ENCODE measurements around the gene GRIP1.

The GRIP1 gene

DNA sequence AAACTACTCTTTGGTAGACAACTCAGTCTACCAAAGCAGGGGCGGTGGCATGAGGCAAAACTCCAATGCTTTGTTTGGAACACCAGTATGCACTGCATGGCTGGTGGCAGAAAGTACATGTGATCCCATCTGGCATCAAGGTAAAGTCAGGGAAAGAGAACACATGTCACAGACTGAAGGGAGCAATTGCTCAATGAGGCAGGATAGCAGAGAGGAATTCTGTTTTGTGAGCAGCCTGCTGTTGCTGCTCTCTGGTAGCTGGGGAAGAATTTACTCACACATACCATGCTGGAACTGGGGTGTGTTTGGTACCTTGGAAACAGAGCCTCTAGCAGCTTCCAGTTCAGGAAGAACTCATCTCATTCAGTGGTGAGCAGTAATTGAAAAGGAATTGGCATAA is 291.8 kb downstream of the GRIP1 start:
- DNase-seq: no peak

DNA sequence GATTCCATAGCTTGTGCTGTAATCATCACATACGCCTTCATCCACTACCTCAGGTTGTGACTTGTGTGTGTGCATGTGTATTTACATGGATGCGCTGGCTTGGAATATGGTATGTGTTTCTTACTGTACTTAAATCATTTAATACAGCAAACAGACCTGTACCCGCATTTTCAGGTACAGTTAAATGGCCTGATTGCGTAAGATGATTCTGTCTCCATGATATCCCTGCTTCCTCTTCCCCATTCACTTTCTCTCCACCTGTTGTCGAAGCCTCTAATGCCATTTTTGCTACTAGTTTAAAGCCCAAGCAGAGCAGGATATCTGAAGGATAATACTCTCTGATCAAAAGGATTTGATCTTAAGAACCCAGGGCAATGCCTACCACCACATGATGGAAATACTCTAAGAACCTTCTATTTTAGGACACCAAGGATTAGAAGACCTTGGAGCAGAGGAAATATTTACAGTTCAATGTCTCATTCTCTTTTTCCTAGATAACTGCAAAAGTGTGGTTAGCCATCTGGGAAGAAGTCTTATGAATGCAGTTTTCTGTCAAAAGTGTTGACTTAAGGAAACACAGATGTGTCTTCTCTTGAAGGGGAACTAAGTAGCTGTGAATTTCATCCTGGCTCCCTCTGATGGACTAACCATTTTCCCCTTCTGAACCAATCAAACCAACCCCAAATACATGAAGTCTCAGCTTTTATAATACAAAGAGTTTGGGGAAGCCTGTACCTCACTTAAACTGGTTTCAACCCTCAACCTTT is 297.9 kb downstream of the GRIP1 start:
- DNase-seq: peak in 1 of 2 donors; percentile 10

DNA sequence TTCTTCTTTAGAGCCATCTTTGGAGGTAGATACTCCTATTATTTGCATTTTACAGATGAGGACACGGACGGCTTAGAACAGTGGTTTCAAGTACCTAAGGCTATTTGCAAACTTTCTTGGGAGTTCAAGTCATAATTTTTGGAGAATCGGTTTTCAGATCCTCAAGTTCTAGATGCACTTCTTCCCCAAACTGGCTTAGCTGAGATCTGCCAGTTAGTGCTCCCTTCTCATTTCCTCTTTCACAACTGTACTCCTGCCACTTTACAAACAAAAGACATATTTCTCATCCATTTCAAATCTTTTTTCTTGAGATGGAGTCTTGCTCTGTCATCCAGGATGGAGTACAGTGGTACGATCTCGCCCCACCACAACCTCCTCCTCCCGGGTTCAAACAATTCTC is 299.3 kb downstream of the GRIP1 start:
- DNase-seq: peak; percentile 51 to 52

DNA sequence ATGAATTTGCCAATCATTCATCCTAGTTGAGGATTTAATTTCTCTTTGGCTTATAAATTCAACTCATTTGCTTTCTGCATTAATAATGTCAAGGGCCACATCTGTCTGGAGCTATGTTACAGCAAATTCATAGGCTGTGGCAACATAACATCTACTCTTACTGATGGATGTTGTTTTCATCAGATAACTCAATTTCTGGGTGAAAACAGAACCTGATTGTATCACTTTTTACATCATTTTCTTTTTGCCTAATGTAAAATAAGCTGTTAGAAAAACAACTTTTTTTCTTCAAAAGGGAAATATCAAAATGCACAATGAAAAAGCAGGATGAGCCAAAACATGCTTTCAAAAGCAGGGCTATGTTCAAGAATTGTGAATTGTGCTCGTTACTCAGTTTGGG is 303.3 kb downstream of the GRIP1 start:
- no peak for DNase-seq

DNA sequence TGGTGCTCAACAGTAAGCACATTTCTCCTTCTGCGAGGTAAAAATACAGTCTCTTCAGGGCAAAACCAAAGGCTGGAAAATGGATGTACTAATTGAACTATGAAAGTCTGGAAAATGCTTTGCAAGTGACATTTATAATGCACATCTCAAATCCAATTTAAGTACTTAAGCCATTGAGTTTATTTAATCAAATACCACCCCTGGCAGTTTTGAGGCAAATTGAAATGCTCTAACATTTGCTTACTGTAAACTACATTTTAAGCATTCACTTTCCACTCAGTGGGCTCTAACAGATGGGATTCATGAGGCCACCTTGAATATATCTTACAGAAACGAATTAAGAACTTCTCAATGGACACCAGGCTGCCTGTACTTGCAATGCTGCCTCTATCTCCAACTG is 306.9 kb downstream of the GRIP1 start:
- no peak for DNase-seq

DNA sequence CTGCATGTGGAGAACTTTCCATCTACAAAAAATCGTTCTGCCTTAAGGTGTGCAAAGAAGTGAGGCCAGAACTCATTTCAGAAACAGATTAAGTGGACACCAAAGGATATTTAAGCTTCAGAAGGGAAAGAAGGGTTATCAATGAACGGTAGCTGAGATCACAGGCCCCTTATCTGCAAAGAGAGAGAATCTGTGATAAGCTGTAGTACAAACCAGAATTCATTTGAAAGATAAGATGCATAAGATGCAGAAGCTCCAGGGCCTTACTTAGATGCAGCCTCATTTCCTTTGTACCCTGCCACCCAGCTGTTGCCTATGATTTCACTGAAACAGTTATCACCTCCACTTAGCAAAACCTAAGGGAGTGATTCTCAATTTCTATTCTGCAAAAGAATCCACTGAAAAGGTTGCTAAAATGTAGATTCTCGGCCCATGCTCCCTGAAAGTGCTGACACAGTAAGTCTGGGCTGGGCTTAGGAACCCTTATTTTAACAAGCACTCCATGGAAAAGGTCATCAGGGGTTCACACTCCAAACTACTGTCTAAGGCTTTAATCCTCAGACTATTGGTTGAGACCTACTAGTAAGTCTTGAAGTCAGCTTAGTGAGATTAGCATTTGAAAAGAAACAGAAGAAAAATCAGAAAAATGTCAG is 311.7 kb downstream of the GRIP1 start:
- no peak for DNase-seq

DNA sequence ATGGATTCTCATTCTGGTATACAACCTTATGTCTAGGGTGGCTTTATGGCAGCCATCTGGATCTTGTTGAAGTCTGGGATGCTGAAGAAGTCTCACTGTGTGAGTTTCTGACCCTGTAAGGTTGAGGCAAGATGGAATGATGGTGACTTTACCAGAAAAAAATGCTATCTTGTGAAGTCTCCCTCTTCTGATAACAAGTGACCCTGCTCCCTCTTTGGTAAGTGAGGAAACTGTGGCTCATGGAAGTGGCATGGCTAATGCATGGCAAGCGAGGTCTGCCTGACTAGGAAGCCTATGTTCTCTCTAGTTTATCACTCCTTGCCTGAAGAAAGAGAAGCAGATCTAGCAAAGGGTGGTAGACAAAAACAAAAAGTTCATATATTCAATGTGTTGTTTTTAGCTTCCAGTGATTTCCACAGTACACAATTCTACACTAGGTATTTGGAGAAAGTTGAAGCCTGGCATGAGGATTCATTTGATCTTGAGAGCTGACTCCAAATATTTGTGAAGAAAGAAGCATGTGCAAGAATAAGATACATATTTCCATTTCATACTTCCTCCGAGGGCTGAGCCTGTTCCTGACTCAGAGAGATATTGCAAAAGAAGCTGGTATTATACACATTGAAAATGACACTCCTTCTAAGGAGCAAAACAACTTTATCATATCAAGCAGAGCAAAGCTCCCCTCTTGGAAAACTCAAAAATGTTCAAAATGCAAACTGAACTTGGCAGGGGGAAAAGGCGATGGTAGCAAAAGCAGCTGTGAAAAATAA is 313.0 kb downstream of the GRIP1 start:
- peak; percentile 65 to 72 for DNase-seq

DNA sequence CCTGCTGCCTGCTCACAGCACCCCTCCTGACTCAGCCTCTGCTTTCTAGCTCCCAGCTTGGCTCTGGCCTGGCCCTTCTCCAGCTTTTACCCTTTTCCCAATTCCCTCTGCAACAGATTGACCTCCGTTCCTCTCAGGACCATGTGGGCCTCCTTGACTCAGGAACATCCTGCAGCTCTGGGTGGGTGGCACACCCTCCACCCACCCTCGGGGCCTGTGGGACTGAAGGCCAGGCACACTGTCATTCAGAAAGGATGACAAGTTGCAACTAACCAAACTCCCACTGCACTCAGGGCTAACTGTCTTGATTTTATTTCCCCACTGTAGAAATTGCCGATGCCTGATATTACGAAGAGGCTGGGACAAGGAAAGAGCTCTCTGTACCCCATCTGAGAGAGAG is 317.2 kb downstream of the GRIP1 start:
- DNase-seq: peak; percentile 6 to 32

DNA sequence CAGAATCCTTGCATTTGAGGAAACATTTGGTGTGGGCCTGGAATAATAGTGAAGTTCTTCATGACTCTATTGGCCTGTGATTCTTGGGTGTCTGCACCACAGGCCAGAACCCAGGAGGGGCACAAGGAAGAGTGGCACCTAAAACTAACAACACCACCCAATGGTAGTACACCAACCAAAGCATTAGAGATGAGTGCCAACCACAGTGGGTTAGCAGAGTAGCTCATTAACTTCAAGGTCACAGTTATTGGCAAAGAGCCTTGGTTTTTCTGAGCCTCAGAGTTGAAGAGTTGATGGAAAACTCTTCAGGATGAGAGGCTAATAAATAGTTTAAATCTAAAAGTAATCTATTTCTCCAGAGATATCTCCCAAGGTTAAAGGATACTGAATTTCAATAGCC is 319.6 kb downstream of the GRIP1 start:
- DNase-seq: no peak

DNA sequence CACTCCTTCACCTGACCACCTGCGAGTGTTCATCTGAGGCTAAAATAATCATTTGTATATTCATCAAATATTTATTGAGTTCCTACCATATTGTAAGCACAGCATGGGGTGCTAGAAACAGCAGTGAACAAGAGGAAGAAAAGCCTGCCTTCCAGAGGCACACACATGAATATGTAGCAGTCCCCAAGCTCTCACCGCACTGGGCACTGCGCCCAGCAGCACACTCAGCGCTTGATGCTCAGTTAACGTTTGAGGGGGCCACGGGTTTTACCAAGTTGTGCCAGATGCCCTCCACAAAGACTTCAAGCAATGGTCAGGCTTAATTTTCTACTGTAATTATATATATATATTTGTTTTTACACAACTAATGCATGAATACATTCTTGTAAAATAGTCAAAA is 324.6 kb downstream of the GRIP1 start:
- DNase-seq: no peak

DNA sequence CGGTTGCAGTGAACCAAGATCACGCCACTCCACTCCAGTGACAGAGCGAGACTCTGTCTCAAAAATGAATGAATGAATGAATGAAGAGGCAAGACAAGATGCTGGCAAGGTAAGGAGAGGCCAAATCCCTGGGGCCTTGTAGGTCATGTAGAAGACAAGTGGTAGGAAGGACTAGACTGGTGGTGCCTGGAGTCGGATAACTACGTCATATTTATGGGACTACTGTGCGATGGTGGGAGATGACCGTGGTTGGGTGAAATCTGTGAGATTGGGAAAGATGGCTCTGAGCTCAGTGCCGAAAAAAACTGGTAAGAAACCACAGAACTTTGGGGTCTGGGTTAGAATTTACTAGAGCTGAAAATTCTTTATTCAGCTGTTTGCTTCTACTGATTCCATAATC is 326.0 kb downstream of the GRIP1 start:
- DNase-seq: no peak

DNA sequence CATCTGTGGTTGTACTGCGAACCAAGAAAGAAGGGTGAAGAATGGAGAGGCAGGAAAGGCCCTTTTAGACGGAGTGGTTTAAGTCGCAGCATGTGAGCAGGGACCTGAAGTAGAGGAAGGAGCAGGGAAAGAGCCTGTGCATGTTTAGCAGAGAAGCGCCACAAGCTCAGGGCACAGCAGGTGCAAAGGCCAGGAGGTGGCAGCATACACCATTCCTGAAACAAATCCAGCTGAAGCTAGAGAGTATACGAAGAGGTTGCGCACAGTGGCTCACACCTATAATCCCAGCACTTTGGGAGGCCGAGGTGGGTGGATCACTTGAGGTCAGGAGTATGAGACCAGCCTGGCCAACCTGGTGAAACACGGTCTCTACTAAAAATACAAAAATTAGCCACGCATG is 326.7 kb downstream of the GRIP1 start:
- peak; percentile 39 to 61 for DNase-seq

DNA sequence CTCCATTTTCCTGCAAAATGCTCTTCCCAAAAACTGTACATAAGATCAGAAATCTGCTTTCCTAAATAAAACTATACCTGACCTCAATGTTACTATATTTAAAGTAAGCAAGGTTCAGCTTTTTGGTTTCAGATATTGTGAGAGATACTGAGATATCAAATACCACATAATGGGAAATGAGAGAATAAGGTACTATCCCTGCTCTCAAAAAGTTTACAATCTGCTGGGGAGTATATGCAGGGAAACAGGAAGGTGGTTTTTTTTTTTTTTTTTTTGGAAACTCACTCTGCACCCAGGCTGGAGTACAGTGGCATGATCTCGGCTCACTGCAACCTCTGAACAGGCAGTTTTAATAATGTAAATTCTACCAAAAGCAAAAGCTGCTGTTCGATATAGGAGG is 327.6 kb downstream of the GRIP1 start:
- no peak for DNase-seq

DNA sequence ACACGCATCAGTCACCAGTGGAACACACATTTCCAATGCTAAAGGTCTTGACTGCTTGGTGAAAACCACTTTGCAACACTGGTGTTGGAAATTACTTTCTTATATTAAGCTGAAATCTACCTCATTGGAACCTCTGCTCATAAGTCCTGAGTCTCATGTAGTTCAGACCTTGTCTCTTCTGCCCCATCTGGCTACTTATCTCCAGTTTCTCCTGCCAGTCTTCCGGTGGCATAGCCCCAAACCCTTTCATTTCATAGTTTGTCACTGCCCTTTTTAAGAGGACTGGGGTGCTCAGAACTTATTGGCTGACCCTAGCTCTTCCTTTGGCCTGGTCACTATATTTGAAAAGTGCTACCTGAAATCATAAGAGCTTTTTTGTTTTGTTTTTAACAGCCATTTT is 332.9 kb downstream of the GRIP1 start:
- no peak for DNase-seq

DNA sequence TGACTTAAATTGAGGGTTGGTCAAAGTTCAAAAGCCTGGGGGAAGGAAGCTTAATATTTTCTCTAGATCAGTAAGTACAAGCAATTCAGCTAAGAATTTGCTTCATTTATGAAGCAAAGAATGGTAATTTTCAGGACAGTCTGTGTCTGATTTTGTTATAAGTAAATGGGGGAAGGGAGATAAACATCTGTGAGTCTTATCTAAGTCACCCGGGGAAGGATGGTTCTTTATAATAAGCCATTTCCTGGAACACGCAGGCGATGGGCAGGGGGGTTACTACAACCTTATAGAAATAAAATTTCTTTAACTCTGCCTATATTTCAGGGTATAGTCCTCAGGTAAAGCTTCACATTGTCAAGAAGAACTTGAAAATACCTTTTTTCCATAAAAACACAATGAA is 333.7 kb downstream of the GRIP1 start:
- DNase-seq: no peak

DNA sequence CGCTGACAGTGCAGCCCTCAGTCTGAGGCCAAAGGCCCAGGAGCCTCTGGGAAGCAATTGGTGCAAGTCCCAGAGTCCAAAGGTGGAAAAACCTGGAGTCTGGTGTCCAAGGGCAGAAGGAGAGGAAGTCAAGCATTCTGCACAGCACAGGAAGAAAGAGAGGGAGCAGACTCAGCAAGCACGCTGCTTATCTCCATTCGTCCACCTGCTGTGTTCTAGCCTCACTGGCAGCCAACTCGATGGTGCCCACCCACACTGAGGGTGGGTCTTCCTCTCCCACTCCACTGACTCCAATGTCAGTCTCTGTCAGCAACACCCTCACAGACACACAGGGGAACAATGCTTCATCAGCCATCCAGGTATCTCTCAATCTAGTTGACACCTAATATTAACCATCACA is 337.8 kb downstream of the GRIP1 start:
- no peak for DNase-seq

DNA sequence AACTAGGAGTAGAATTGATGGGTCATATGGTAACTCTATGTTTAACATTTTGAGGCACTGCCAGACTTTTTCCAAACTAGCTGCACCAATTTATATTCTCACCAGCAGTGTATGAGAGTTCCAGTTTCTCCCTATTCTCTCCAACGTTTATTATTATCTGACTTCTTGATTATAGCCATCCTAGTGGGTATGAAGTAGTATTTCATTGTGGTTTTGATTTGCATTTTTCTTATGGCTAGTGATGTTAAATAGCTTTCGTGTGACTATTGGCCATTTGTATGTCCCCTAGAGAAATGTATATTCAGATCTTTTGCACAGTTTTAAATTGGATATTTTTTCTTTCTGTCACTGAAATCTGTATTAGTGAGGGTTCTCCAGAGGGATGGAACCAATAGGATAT is 338.7 kb downstream of the GRIP1 start:
- no peak for DNase-seq

DNA sequence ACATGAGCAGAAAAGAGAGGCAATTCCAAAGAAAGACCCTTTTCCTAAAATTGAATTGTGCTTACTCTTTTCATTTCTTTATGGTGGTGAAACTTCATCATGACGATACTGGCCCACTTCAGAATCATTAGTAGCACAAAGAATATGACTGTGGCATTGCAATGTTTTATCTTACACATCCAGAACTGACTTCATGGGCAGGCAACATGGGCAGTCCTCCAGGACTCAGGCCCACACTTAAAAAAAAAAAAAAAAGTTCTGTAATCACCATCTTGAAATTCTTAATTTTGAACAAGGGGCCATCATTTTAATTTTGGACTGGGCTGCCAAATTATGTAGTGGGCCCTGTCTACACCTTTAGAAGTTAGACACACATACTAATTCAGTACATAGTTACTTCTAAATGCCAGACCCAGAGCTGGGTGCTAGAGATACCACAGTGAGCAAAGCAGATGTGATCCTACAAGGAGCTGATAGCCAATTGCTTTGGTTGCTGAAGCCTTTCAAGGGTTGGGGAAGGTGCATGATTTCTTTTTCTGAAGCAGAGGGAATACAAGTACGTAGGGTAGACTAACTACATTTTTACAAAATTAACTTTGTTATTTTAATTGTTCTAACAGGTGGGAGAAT is 341.4 kb downstream of the GRIP1 start:
- no peak for DNase-seq

DNA sequence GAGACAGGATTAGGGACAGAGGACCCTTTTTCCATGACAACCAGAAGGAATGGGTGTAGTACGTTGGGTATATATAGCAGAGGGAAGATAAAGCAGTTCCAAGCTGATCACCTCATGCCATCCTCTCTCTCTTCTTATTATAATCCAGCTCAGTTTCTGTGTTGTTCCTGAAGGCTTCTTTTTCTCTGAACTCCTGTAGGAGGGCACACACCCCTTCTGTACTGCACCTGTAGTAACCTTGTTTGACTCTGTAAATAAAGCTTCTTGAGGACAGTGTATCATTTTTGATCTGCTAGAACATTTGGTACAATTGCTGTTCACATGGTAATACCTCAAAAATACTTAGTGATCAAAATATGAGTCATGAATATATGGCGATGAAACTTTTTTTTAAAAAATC is 343.1 kb downstream of the GRIP1 start:
- DNase-seq: no peak

DNA sequence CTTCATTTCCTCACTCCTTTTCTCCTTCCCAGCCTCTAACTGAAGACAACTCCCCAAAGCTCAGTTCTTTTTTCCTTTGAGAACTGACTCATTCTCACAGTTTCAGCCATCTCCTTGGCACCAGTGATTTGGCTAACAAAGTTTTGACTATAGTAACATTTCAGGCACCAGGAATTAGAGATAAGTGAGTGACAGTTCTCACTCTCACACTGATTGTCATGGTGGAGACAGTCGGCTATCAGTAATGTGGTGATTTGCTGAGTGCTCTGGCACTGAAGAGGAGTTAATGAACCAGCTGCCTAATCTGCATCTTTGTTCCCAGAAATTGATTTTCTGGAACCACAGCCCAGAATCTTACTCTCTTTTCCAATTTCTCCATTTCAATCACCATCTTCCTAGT is 347.1 kb downstream of the GRIP1 start:
- DNase-seq: no peak

DNA sequence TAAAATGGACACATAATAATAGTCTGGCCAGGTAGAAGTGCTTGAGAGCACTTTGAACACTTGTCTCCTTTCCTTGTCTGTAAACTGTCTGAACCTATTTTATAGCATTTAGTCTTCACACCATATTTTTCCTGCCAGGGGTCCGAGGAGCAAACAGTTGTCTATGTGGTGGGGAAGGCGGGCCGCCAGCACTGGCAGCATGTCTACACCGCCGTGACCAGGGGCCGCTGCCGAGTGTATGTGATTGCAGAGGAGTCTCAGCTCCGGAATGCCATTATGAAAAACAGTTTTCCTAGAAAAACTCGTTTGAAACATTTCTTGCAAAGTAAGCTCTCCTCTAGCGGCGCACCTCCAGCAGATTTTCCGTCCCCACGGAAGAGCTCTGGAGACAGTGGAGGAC is 347.9 kb downstream of the GRIP1 start:
- DNase-seq: no peak

DNA sequence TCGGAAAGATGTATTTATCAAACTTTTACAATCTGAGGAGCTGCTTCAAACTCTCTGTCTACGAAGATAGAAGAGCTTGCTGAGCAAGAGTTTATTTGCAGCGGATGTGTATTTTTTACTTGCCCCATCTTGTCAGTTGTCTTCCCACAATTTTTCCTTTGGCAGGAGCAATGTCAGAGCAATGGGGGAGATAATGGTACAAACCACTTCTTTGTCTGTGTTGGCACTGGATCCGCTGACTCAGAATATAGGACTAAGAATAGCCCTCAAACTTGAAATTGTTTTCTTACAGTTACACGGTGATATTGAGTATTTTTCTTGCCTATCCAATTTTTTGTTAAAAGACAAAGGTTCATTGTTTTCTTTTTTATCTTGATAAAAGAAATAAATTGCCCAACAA is 348.9 kb downstream of the GRIP1 start:
- DNase-seq: no peak

DNA sequence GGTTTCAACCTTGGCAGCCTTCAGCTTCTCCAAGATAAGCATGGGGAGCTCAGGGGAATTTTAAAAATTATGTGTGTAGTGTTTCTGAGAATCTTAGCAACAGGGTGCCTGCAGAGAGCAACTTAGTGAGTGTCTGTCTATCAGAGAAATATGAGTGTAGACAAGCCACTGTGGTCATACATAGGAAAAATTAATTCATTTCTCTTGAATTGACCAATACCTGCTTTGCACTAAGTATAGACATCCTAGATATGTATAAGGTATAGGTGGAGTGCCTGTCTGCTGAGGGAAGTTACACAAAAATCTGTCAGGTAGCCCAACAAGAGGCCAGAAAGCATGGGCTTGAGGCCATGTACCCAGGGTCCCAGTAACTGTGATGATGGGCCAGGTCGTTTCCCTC is 355.9 kb downstream of the GRIP1 start:
- no peak for DNase-seq

All from inflammatory macrophage (primary cell).